ENCODE measurements around the gene SLC7A5. TPM values are rescaled to one million over a fixed set of nuclear protein-coding genes. Genes with fewer than 3 reads are reported as not detected.

The SLC7A5 gene
- total and polyA plus RNA-seq, 2 of the 13 experiments (the other 11 are each of a cell fraction or from before 2014, with no cell fraction given) = 79.6 to 155 TPM

DNA sequence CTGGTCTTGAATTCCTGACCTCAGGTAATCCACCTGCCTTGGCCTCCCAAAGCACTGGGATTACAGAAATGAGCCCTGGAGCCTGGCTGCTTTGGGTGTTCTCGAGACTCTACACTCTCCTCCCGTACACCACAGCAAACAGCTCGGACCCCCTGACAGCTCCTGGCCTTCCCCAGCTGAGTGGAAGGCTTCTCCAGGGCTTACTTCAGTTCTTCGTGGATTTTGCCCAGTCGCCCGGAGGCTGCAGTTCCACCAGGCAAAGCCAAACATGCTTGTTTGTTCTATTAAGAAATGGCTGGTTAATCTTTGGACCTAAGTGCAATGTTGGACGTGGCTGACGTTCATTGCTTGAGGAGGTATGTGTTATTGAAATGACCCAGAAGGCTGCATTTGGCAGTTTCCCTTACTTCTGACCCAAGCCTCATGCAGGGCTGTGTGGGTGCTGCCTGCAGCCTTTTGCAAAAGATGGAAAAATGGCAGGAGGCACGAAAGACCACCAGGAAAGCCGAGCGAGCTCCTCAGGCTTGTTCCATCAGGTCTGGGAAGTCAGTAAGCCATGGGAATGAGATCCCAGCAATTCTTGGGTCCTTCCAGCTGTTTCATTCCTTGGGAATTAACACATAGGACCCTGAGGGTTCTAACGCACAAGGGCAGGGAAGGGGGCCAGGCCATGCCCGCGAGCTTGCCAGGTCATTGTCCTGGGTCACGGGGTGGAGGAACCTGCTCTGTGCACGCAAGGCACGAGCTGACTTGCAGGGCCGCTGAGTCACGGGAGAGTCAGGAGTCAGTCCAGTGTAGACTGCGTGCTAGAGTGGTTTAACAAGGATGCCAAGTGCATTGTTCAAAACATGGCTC is 79.6 kb downstream of the SLC7A5 start (continued):
- TF ChIP-seq, protein P1, sequence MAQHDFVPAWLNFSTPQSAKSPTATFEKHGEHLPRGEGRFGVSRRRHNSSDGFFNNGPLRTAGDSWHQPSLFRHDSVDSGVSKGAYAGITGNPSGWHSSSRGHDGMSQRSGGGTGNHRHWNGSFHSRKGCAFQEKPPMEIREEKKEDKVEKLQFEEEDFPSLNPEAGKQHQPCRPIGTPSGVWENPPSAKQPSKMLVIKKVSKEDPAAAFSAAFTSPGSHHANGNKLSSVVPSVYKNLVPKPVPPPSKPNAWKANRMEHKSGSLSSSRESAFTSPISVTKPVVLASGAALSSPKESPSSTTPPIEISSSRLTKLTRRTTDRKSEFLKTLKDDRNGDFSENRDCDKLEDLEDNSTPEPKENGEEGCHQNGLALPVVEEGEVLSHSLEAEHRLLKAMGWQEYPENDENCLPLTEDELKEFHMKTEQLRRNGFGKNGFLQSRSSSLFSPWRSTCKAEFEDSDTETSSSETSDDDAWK (CRISPR knock-in tag; IDR thresholded peaks at IDR 0.05) = no peak
- no peak; the same call in 1 of the 2 replicates for TF ChIP-seq ZSCAN5A (CRISPR knock-in tag; IDR thresholded peaks at IDR 0.05; ENCODE audit: borderline replicate concordance)
- no peak for TF ChIP-seq HMG20B (CRISPR knock-in tag; conservative IDR thresholded peaks at IDR 0.05)
- 0 out of 2 replicates have a peak, but pooled peaks have one; percentile 28 for TF ChIP-seq MEIS1 (CRISPR knock-in tag; IDR thresholded peaks at IDR 0.05; ENCODE audit: borderline replicate concordance)
- TF ChIP-seq HNRNPUL1 (IDR thresholded peaks at IDR 0.05; ENCODE audit: low read depth, low read length) = no peak
- peak; percentile 27 for TF ChIP-seq ZEB1 (IDR thresholded peaks at IDR 0.05; ENCODE audit: insufficient replicate concordance, low read depth)
- TF ChIP-seq BORCS8-MEF2B (CRISPR knock-in tag; IDR thresholded peaks at IDR 0.05) = peak; percentile 13; the same call in 1 of the 2 replicates
- TF ChIP-seq ZNF580 (CRISPR knock-in tag; IDR thresholded peaks at IDR 0.05; ENCODE audit: borderline replicate concordance, low read depth) = peak; percentile 47; the same call in 1 of the 2 replicates
- TF ChIP-seq MLLT10 (CRISPR knock-in tag; IDR thresholded peaks at IDR 0.05) = no peak
- TF ChIP-seq ZNF761 (CRISPR knock-in tag; conservative IDR thresholded peaks at IDR 0.05) = peak; percentile 59; the same call in 1 of the 2 replicates
- no peak for TF ChIP-seq KDM4B (CRISPR knock-in tag; IDR thresholded peaks at IDR 0.05)
- peak; percentile 58; the same call in 1 of the 2 replicates for TF ChIP-seq MAX (IDR thresholded peaks at IDR 0.05)
- TF ChIP-seq TP53 (CRISPR knock-in tag; conservative IDR thresholded peaks at IDR 0.05) = peak; percentile 91; the same call in 1 of the 2 replicates
- no peak for TF ChIP-seq U2AF1 (optimal IDR thresholded peaks at IDR 0.05; ENCODE audit: low read depth, low read length)
- peak; percentile 28; the same call in 1 of the 2 replicates for TF ChIP-seq NRL (CRISPR knock-in tag; IDR thresholded peaks at IDR 0.05; ENCODE audit: borderline replicate concordance)
- TF ChIP-seq ZNF746 (CRISPR knock-in tag; IDR thresholded peaks at IDR 0.05) = no peak; the same call in 1 of the 2 replicates
- peak; percentile 93 for TF ChIP-seq FOXA3 (CRISPR knock-in tag; IDR thresholded peaks at IDR 0.05)
- TF ChIP-seq ZKSCAN8 (CRISPR knock-in tag; IDR thresholded peaks at IDR 0.05; ENCODE audit: borderline replicate concordance) = peak; percentile 71; the same call in 1 of the 2 replicates
- peak; percentile 51; the same call in 1 of the 2 replicates for TF ChIP-seq NFE2L2 (IDR thresholded peaks at IDR 0.05; ENCODE audit: low read length)
- no peak for TF ChIP-seq SOX13 (IDR thresholded peaks at IDR 0.05)
- peak in 1 of 2 experiments; percentile 81; a peak in 3 of 4 replicates for TF ChIP-seq SOX13 (CRISPR knock-in tag; conservative IDR thresholded peaks at IDR 0.05 in 1 of 2, IDR thresholded peaks at IDR 0.05 in 1 of 2)
- TF ChIP-seq HOXD1 (CRISPR knock-in tag; IDR thresholded peaks at IDR 0.05) = 0 out of 2 replicates have a peak, but pooled peaks have one; percentile 37
